ENCODE results near the gene NCOR1.
"Not testable (repeated sequence)": the region's sequence is repeated elsewhere in the genome, so short reads cannot be mapped to it uniquely, and the experiment has no call there.

NCOR1 gene

GRCh38 chr17:16215273-16215964 lies at the start of gene NCOR1:
NCOR1 (minus strand) TSS chr17:16215534; CDS start chr17:16194569, 20,965 bp downstream.
- peak; percentile 88 for DNase-seq

- no peak for DNase-seq
These were observed 46.9 kb upstream of the NCOR1 start for GRCh38 chr17:16262201-16262600.

DNA sequence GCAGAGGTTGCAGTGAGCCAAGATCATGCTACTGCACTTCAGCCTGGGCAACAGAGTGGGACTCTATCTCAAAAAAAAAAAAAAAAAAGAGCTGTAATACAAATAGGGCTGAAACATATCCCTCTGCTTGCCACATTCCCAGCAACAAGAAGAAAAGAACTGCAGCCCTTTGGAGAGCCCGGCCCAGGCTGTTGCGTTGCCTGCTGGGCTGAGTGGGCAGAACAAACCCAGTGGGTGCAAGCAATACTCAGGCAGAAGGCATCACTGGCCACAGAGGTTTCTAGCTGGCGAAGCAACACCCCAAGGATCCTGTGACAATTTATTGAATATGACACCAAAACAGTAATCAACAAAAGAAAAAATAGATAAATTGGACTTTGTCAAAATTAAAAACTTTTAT lies 45.7 kb upstream of the NCOR1 start:
- no peak for DNase-seq

GRCh38 chr17:16259926-16260325 lies 44.6 kb upstream of the NCOR1 start:
- no peak for DNase-seq

- no peak for DNase-seq
These were observed 43.6 kb upstream of the NCOR1 start for GRCh38 chr17:16258901-16259300.

DNA sequence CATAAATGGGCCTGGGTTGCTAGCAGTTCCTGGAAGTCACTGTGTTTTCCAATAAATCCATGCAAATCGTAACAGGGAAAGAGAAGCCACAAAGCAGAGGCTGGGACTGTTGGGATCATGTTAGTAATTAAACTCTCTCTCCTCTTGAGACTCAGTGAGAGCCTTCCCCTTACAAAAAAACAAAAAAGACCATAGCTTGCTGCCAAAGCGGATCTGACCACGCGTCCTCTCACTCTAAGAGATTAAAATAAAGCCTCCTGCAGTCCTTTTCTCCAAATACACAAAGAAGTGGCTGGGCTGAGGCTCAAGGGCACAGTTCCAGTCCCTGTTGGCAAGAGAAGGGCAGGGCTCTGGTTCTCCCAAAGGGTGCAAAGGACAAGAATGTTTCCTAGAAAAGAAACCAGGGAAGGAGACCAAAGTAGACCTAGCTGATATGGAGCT lies 40.2 kb upstream of the NCOR1 start:
- no peak for DNase-seq

GRCh38 chr17:16254773-16255400 lies 39.6 kb upstream of the NCOR1 start:
- DNase-seq, result no peak

- DNase-seq, result no peak
These were observed 36.2 kb upstream of the NCOR1 start for GRCh38 chr17:16251556-16251955.

- no peak for DNase-seq
These were observed 35.7 kb upstream of the NCOR1 start for GRCh38 chr17:16251043-16251442.

DNA sequence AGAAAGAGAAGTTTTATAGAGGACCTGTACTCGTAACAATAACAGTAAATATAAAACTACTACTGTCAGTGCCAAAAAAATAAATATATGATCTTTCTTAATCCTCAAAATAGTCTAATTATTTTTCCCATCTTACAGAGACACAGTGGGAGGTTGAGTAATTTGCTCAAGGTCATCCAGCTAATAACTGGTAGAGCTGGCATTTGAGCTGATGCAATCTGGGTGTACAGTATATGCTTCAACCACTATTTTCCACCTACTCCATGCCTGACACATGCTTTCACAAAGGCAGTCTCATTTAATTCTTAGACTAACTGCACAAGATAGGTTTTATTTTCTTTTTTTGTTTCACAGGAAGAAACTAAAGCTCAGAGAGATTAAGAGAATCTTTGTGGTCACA lies 35.3 kb upstream of the NCOR1 start:
- DNase-seq, result no peak

DNA sequence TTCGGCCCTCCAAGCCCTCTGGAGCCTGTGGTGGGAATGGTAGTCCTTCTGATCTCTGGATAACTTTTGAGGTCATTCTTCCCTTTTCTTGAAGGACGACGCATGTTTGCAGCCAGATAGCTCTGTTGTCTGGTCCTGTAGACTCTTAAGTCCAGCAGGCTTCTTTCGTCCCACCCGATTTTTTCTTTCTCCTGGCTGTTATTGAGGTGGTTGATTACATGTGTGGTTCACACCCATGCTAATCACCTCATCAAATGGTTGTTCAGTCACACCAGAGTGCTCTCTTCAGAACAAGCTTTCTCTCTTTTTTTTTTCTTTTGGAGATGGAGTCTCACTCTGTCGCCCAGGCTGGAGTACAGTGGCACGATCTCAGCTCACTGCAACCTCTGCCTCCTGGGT lies 32.3 kb upstream of the NCOR1 start:
- no peak for DNase-seq

GRCh38 chr17:16243801-16244567 lies 28.6 kb upstream of the NCOR1 start:
- DNase-seq, result no peak

- no peak for DNase-seq
These were observed 28.1 kb upstream of the NCOR1 start for GRCh38 chr17:16243385-16243784.

- no peak for DNase-seq
These were observed 26.6 kb upstream of the NCOR1 start for GRCh38 chr17:16241906-16242399.

DNA sequence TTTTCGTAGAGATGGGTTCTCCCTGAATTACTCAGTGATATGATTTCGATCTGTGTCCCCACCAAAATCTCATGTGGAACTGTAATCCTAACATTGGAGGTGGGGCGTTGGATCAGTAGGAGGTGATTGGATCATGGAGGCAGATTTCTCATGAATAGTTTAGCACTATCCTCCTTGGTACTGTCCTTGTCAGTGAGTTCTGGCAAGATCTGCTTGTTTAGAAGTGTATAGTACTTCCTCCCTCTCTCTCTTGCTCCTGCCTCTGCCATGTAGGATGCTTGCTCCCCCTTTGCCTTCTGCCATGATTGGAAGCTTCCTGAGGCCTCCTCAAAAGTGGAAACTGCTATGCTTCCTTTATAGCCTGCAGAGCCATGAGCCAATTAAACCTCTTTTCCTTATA lies 24.6 kb upstream of the NCOR1 start:
- no peak for DNase-seq

DNA sequence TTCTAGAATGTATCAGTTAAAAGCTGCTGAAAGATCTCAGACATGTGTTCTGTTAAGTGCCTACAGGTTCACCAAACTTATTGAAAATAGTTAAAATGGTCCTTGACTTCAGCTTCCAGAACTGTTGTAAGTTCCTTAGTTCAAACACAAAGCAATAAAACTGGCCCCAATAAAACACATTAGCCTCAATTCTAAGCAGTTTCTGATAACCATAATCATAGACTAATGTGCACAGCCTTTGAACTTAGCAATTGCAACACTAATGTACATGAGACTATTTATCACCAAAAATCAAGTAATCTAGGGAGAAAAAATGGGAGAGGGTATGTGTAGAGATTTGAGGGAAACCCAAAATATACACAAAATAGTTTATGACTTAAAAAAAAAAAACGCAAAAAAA lies 17.1 kb upstream of the NCOR1 start:
- DNase-seq, result no peak

GRCh38 chr17:16229912-16230561 lies 14.7 kb upstream of the NCOR1 start:
- not testable (repeated sequence) for DNase-seq

DNA sequence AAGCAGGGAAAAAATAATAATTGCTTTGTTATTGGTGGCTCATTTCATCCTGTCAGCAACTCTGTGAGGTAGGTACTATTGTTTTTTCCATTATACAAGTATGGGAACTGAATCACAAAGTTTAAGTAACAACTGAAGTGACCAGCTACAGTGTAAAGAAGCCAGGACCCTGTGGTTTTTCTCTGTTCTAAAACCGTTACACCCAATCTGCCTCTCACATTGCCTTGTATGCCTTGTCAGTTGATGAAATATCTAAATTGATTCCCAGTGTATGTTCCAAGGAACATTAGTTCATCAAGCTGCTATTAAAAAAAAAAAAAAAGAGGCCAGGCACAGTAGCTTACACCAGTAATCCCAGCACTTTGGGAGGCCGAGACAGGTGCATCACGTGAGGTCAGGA lies 7.1 kb upstream of the NCOR1 start:
- DNase-seq, result no peak

- DNase-seq, result peak; percentile 92
These were observed 1.8 kb upstream of the NCOR1 start, which contains the start of gene PIGL for GRCh38 chr17:16217002-16217635. PIGL (plus strand) TSS chr17:16217210; CDS start chr17:16217227, 17 bp downstream.

- DNase-seq, result not testable (repeated sequence)
These were observed 1.1 kb upstream of the NCOR1 start for GRCh38 chr17:16216341-16217001.

- DNase-seq, result no peak
These were observed 607 bp upstream of the NCOR1 start for GRCh38 chr17:16215965-16216316.

DNA sequence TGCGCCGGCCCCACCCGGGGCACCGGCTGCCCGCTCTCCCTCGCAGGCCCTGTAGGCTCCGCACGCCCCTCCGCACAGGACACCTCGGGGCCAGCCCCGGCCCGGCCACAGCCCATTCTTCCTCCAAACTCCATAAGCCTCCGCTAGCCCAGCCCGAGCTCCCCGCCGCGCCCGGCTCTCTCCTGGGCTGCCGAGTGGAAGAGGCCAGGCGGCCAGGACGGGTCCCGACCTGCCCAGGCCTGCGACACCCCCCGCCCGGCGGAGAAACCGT lies 397 bp downstream of the NCOR1 start:
- no peak for DNase-seq

Data from NCI-H2171 treated with DMSO at 0.1 percent for 48 hours (cell line).